D341Med (cell line): ENCODE results near the gene GPD1L.
"Not testable (repeated sequence)": the region's sequence is repeated elsewhere in the genome, so short reads cannot be mapped to it uniquely, and the experiment has no call there.

Source experiments
- DNase-seq: peaks from one replicate; pipeline ENCODE4 v3.0.0; 2012; ENCODE audit warnings: low spot score

Gene GPD1L

DNA sequence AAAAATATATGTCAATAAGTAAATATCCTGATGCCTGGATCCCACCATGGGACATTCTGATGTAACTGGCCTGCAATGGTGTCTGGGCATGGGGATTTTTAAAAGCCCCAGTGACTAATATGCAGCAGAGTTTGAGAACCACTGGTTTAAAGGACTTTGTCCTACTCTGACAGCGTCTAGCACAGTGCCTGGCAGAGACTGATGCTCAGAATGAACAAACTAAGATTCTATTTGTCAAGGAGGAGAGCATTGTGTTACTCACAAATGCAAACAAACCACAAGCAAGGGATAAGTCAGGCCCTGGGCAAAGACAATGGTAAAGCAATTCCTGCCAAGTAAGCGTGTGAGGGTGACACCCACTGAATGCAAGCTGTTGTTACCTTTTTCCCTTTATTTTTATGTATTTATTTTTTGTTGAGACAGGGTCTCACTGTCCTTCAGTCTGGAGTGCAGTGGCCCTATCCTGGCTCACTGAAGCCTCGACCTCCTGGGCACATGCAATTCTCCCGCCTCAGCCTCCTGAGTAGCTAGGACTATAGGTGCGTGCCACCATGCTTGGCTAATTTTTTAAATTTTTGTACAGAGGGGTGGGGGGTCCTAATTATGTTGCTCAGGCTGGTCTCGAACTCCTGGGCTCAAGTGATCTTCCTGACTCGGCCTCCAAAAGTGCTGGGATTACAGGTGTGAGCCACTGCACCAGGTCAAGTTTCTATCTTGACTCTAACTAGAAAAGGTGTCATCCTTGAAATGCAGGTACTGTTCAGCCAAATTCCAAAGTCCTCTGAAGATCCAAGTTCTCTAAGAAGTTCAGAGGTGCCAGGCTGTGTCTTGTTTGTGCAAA lies 909 bp upstream of the GPD1L start:
- no peak for DNase-seq

DNA sequence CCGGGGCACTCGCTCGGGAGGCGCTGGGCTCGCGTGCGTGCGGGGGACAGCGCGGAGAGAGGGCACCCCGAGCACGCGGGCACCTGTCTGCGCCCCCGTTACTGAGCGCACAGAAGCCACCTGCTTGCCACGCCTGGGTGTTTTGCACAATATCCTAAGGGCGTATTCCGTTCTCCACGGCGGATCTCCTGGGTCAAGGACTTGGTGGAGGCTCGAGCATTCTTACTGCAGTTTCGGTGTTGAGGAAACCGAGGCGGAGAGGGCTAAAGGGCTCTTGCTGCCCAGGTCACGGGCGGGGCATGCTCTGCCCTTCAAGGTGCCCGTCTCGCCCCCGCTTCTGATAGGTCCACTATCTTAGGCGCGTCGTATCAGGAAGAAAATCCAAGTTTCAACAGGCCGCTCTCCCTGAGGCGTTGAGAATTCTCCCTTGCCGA lies 526 bp downstream of the GPD1L start:
- DNase-seq = no peak

DNA sequence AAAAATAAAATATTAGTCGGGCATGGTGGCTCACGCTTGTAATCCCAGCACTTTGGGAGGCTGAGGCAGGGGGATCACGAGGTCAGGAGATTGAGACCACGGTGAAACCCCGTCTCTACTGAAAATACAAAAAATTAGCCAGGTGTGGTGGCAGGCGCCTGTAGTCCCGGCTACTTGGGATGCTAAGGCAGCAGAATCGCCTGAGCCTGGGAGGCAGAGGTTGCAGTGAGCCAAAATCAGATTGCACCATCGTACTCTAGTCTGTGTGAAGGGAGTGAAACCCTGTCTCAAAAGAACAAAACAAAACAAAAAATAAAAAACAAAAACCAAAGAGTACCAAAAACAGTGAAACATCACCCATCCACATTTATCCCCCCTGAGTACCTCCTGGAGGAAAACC lies 1.8 kb downstream of the GPD1L start:
- not testable (repeated sequence) for DNase-seq

- peak; percentile 71 for DNase-seq
These were observed 2.8 kb downstream of the GPD1L start for GRCh38 chr3:32109256-32109655.

DNA sequence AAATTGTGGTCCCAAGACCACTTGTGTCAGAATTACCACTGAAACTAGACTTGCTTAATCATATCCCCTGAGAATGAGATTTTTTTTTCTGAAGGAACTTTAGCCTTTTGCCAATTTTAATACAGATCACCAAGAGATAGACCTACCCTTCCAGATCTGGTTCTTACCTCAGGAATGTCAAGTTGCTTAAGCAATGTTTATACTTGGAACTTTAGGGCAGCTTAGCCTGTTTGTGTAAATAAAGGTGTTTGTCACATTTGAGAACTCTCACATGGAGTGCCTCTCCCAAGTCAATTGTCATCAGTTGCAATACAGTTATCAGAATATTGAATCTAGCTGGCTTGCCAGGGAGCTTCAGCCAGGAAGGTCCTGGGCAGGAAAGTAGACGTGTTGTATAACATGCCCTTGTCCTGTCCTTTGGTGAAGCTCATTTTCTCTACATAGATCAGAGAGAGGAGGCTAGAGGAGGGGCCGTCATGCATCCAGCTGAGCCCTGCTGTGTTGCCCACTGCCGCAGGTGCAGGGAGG lies 3.9 kb downstream of the GPD1L start:
- no peak for DNase-seq

DNA sequence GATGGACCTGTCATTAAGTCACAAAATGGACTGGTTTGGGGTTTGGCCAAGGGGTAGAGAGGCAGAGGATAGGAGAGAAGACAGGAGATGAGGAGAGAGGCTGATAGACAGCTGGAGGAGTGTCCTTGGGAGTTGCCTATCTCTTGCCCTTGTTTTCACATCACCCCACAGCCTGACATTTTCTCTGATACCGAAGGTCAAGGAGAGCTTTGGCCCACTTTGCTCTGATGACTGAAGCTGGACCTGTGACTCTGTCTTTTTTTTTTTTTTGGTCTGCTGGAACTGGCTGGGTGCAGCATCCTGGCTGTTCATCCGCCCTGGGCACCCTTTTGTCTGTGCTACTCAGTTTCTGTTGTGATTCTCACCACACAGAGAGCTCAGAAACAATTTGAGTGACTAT lies 5.1 kb downstream of the GPD1L start:
- no peak for DNase-seq

DNA sequence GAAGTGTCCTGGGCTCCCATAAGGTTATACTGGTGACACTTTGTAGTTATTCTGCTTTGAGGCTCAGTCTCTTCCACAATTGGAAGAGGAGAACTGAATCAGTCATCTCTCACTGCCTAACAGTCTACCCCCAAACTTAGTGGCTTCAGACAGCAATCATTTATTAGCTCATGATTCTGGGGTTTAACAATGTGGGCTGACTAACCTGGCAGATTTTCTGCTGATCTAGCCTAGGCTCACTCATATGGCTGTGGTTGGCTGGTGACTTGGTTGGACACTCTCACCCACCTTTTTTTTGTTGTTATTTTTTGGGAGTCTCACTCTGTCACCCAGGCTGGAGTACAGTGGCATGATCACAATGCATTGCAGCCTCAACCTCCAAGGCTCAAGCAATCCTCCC lies 7.1 kb downstream of the GPD1L start:
- DNase-seq = no peak

GRCh38 chr3:32113981-32114545 lies 7.6 kb downstream of the GPD1L start:
- no peak for DNase-seq

DNA sequence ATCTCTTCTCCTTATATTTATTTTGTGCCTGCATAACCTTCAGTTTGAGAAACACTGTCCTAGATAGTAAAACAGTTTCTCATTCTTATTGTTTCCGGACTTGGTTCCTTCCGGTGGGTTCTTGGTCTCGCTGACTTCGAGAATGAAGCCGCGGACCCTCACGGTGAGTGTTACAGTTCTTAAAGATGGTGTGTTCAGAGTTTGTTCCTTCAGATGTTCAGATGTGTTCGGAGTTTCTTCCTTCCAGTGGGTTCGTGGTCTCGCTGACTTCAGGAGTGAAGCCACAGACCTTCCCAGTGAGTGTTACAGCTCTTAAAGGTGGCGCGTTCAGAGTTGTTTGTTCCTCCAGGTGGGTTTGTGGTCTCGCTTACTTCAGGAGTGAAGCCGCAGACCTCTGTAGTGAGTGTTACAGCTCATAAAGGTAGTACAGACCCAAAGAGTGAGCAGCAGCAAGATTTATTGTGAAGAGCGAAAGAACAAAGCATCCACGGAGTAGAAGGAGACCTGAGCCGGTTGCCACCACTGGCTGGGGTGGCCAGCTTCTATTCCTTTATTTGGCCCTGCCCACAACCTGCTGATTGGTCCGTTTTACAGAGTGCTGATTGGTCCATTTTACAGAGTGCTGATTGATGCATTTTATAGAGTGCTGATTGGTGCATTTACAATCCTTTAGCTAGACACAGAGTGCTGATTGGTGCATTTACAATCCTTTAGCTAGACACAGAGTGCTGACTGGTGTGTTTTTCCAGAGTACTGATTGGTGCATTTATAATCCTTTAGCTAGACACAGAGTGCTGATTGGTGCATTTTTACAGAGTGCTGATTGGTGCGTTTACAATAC lies 8.3 kb downstream of the GPD1L start:
- DNase-seq = not testable (repeated sequence)

GRCh38 chr3:32117320-32117719 lies 10.9 kb downstream of the GPD1L start:
- no peak for DNase-seq

- DNase-seq = no peak
These were observed 11.8 kb downstream of the GPD1L start for GRCh38 chr3:32118215-32118614.

DNA sequence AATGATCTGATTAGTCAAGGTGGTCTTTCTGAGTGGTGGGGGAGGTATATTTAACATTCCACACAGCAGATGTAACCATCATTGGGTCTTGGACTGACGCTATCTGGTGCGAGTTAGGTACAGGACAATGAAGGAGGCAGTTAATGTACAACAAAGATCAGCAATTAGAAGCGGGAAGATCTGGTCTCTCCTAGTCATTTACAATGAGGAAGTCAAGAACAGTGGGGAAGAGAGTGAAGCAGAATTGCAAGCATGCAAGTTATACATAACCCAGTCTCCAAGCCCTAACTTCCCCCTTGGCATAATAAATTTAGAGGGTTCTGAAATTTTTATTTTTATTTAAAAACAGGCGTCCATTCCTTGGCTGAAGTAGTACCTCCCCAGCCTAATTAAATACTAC lies 14.1 kb downstream of the GPD1L start:
- DNase-seq = no peak

- DNase-seq = peak; percentile 47
These were observed 14.7 kb downstream of the GPD1L start for GRCh38 chr3:32121137-32121536.

GRCh38 chr3:32123620-32124019 lies 17.2 kb downstream of the GPD1L start:
- DNase-seq = no peak

DNA sequence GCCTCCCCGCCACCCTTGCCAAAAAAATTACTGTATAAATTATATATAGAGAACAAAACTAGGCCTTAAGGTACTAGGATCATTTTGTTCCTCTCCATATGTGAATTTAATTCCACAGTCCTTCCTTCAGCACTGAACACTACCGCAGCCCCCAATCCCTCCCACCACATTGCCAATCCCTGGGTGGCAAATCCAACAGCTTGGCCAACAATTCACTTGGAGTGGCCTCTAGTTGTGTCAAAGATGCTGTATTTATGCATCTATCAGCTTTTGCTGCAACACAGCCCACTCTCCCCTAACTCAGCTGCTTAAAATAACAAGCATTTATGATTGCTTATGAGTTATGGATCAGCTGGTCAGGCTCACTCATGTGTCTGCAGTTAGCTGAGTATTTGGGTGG lies 18.6 kb downstream of the GPD1L start:
- no peak for DNase-seq

DNA sequence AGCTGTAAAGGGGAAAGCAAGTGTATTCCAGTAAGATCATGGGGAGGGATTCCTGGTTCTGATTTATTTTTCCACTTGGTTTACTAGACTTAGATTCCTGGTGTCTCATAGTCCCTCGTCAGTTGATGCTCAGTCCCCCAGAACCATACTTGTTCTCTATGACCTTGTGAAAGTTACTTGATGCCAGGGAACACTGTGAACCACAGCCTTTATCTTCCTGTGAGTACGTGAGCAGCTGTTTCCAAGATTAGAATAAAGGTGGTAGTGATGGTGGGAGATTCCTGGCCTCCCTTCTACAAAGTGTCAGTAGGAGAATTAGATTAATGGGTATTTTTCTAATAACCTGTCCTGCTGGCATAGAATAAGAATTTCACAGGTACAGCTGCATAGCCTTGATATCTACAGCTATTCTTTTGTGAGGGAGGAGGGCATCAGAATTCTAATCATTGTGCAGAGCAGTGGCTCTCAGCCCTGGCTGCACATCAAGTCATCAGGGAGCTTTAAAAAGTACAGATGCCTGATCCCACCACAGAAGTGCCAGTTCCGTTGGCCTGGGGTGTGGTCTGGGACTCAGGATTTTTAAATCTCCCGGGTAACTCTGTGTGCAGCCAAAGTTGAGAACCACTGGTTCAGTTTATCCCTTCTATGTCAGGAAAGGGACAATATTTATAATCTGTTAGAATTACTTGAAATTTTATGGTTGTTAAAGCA lies 20.0 kb downstream of the GPD1L start:
- no peak for DNase-seq

GRCh38 chr3:32127219-32127826 lies 20.9 kb downstream of the GPD1L start:
- no peak for DNase-seq

GRCh38 chr3:32128936-32129335 lies 22.5 kb downstream of the GPD1L start:
- DNase-seq = no peak

DNA sequence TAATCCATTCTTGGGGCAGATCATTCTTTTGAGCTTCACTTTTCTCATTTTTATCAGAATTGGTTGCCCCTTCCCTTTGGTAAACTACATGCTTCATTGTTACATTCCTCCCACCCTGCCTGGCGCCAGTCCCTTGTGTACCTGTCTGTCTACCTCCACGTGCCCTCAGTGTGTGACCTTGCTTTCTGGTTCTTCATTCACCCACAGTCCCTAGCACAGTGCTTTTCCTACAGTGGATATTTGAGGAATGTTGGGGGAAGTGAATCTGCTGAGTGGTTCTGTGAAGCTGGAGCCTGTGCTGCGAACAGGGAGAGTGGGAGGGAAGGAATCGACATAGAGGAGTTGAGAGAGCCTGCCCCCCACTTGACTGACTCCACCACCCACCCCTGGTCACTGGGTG lies 23.4 kb downstream of the GPD1L start:
- no peak for DNase-seq

GRCh38 chr3:32132121-32132520 lies 25.7 kb downstream of the GPD1L start:
- DNase-seq = no peak

- DNase-seq = no peak
These were observed 26.3 kb downstream of the GPD1L start for GRCh38 chr3:32132706-32133105.

DNA sequence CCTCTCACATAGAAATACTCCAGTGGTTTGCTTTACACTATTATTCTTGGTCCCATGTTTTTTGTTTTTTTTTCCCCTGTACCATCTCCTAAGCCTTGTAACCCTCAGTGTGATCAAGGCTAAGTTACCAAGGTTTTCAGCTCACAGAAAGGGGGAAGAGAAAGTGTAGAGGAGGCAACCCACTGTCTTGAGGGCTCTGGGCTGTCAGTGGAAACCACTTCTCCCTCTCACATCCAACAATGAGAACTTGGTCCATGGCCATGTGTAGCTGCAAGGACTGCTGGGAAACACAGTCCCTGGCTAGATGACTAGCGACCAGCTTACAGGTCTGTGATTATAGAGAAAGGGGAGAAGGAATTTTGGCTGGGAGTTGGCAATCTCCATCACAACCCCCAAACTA lies 30.3 kb downstream of the GPD1L start:
- no peak for DNase-seq
